CD4-positive, CD25-positive, alpha-beta regulatory T cell (primary cell): ENCODE results near the gene ADAM12. TPM values are rescaled to one million over a fixed set of nuclear protein-coding genes. Genes with fewer than 3 reads are reported as not detected.

Experiments
- ATAC-seq, 2 donors: fragments of 150-1000 bp; cut with Tn5 transposase; one replicate each; pipeline ENCODE4 v1.10.0; 2021; ENCODE audit warnings: low read depth in 2 of 2, moderate number of reproducible peaks in 2 of 2, moderate library complexity in 1 of 2
- DNase-seq, 3 donors: peaks; one replicate each; pipeline versions ENCODE4 v3.0.0 to v3.0.0-alpha.2; 2012 to 2022; ENCODE audit warnings: mixed read lengths in 1 of 3
- H3K27ac ChIP-seq: one replicate; pipeline ENCODE4 v1.7.0; 2013; ENCODE audit warnings: mild to moderate bottlenecking, low read length; ENCODE audit not compliant: insufficient read depth, poor library complexity, severe bottlenecking
- H3K27me3 ChIP-seq: one replicate; pipeline ENCODE4 v1.7.0; 2013; ENCODE audit warnings: low read length; ENCODE audit not compliant: control insufficient read depth, insufficient read depth
- H3K36me3 ChIP-seq: one replicate; pipeline ENCODE4 v1.7.0; 2013; ENCODE audit warnings: mild to moderate bottlenecking, low read length, moderate library complexity; ENCODE audit not compliant: control insufficient read depth, insufficient read depth
- H3K4me1 ChIP-seq: 2 replicates; pipeline ENCODE4 v1.7.0; 2013; ENCODE audit warnings: mild to moderate bottlenecking, low read length; ENCODE audit not compliant: insufficient read depth, control insufficient read depth, poor library complexity, severe bottlenecking
- H3K4me3 ChIP-seq: one replicate; pipeline ENCODE4 v1.7.0; 2013; ENCODE audit warnings: low read depth, mild to moderate bottlenecking, low read length, moderate library complexity
- H3K9me3 ChIP-seq, 2 experiments: 1 replicate in 1 of 2; 2 replicates in 1 of 2; pipeline ENCODE4 v1.7.0; 2013; ENCODE audit warnings: low read length in 2 of 2, mild to moderate bottlenecking in 1 of 2, moderate library complexity in 1 of 2; ENCODE audit not compliant: control insufficient read depth in 2 of 2
- H3K27ac Mint-ChIP-seq, 3 donors: one replicate each; pipeline ENCODE4 v1.8.0; 2020 to 2022; ENCODE audit warnings: mild to moderate bottlenecking in 3 of 3, mixed read lengths in 3 of 3, moderate library complexity in 2 of 3
- H3K27me3 Mint-ChIP-seq: one replicate; pipeline ENCODE4 v1.8.0; 2022; ENCODE audit warnings: mild to moderate bottlenecking, mixed read lengths
- H3K36me3 Mint-ChIP-seq: one replicate; pipeline ENCODE4 v1.8.0; 2020; ENCODE audit warnings: mixed read lengths
- H3K4me1 Mint-ChIP-seq, 4 donors: one replicate each; pipeline ENCODE4 v1.8.0; 2020 to 2022; ENCODE audit warnings: mixed read lengths in 4 of 4, mild to moderate bottlenecking in 1 of 4
- H3K4me3 Mint-ChIP-seq, 4 donors: one replicate each; pipeline ENCODE4 v1.8.0; 2020 to 2022; ENCODE audit warnings: mild to moderate bottlenecking in 4 of 4, mixed read lengths in 4 of 4, moderate library complexity in 3 of 4
- H3K9me3 Mint-ChIP-seq, 7 donors: one replicate each; pipeline ENCODE4 v1.8.0; 2020 to 2022; ENCODE audit warnings: mixed read lengths in 7 of 7, mild to moderate bottlenecking in 3 of 7, moderate library complexity in 2 of 7
- polyA plus RNA-seq, 4 donors: library from polyadenylated mRNA; unstranded; fragments of 300-500 nt; fragmentation: Illumina TruSeq; gene quantifications; one replicate each; pipeline ENCODE4 v1.2.3, GENCODE V29; 2021
- total RNA-seq: library from RNA; stranded (reverse); gene quantifications from one replicate; pipeline ENCODE4 v1.2.3, GENCODE V29; 2022

ADAM12 gene
- total and polyA plus RNA-seq, 5 donors from 2014 or later: 1.3 to 3.8 (median 1.9) TPM

DNA sequence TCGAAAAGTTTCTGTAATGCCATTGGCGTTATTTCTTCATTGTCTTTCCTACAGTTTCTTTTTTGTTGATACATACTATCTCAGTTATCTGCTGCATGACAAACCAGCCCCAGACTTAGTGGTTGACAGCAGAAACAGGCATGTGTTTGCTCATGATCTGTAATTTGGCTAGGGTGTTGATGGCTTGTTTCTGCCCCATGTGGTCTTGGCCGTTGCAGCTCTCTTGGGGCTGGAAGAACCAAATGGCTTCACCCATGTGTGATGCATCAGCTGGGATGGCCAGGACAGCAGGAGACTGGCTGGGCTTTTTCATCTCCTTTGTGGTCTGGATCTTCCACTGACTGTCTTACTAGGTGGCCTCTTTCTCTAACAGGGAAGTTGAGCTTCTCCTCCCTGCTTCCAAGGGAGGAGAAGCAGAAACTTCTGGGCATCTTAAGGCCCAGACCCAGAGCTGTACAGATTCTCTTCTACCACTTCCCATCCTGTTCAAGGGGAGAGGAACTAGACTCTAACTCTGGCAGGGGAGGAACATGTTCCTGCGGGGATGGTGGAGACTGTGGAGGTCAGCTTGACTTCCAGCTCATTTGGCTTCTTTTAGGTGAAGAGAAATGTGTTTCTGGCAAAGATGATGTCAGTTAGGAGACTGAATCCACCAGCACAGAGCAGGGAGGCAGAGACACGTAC lies 402.6 kb downstream of the ADAM12 start:
- H3K27ac ChIP-seq: no peak overlapping the region
- H3K27me3 ChIP-seq: no peaks in the 10 kb centered on the region
- peaks cover 3 to 19% (median 9%) of the 10 kb centered on the region in 4 donors for H3K4me1 Mint-ChIP-seq
- DNase-seq: no peak
- H3K27ac Mint-ChIP-seq: peak overlapping the region in 1 of 3 donors; percentile 10
- no peaks in the 10 kb centered on the region for H3K36me3 Mint-ChIP-seq
- H3K4me1 ChIP-seq: no peaks in the 10 kb centered on the region
- peaks cover 0 to 5% (median 0%) of the 10 kb centered on the region in 7 donors for H3K9me3 Mint-ChIP-seq
- no peak overlapping the region for H3K4me3 Mint-ChIP-seq
- no peaks in the 10 kb centered on the region for H3K9me3 ChIP-seq
- H3K36me3 ChIP-seq: no peaks in the 10 kb centered on the region
- no peak for ATAC-seq
- H3K27me3 Mint-ChIP-seq: no peaks in the 10 kb centered on the region
- no peak overlapping the region for H3K4me3 ChIP-seq

DNA sequence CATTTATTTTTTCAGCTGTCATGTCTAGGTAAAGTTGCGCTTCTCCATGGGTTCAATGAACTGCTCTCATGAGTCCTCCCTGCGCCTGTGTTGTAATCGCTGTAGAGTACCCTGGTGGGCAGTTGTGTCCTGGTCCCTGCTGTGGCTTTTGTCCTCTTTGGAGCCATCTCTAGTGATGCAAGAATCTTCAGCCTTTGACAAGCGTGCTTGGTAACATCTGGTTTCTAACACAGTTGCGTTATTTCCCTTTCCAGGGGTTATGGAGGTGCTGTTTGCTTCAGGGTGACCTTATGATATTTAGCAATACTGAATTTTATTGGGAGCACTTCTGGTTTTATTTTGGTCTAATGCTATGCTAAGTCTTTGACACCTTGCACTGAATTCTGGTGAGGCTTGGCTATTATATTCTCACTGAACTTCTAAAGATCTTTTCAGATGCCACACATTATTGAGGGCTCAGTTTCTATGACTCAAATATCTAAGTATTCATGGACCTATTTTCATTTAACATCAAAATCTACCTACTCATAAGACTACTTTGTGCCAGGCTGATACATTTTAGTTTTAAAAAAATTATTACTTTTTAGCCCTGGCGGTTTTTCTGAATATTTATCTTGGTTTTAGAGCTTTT lies 403.3 kb downstream of the ADAM12 start:
- Mint-ChIP-seq H3K27ac (no peak overlapping the region), H3K4me3 (no peak overlapping the region), H3K27me3 (no peaks in the 10 kb centered on the region), H3K4me1 (peaks cover 3 to 19% (median 9%) of the 10 kb centered on the region in 4 donors), H3K36me3 (no peaks in the 10 kb centered on the region), H3K9me3 (peaks cover 0 to under 1% (median 0%) of the 10 kb centered on the region in 7 donors)
- Histone ChIP-seq H3K4me3 (no peak overlapping the region), H3K4me1 (no peaks in the 10 kb centered on the region), H3K27me3 (no peaks in the 10 kb centered on the region), H3K9me3 (no peaks in the 10 kb centered on the region), H3K36me3 (no peaks in the 10 kb centered on the region), H3K27ac (no peak overlapping the region)
- no peak for DNase-seq
- no peak for ATAC-seq

GRCh38 chr10:125984346-125984745 lies 403.9 kb downstream of the ADAM12 start:
- Histone ChIP-seq H3K36me3 (no peaks in the 10 kb centered on the region), H3K4me1 (no peaks in the 10 kb centered on the region), H3K27ac (no peak overlapping the region), H3K9me3 (no peaks in the 10 kb centered on the region), H3K4me3 (no peak overlapping the region), H3K27me3 (no peaks in the 10 kb centered on the region)
- no peaks in the 10 kb centered on the region for H3K36me3 Mint-ChIP-seq
- H3K9me3 Mint-ChIP-seq: no peaks in the 10 kb centered on the region
- no peaks in the 10 kb centered on the region for H3K27me3 Mint-ChIP-seq
- H3K4me1 Mint-ChIP-seq: peaks cover 3 to 19% (median 9%) of the 10 kb centered on the region in 4 donors
- peak overlapping the region in 1 of 3 donors; percentile 83 for H3K27ac Mint-ChIP-seq
- ATAC-seq (no peak), DNase-seq (no peak)
- no peak overlapping the region for H3K4me3 Mint-ChIP-seq

- no peak overlapping the region for H3K4me3 Mint-ChIP-seq
- H3K4me1 Mint-ChIP-seq: peaks cover 3 to 19% (median 9%) of the 10 kb centered on the region in 4 donors
- Histone ChIP-seq H3K27me3 (no peaks in the 10 kb centered on the region), H3K4me3 (no peak overlapping the region), H3K4me1 (no peaks in the 10 kb centered on the region), H3K9me3 (no peaks in the 10 kb centered on the region), H3K27ac (no peak overlapping the region), H3K36me3 (no peaks in the 10 kb centered on the region)
- H3K9me3 Mint-ChIP-seq: peaks cover 0 to 3% (median 0%) of the 10 kb centered on the region in 7 donors
- ATAC-seq: no peak
- H3K27me3 Mint-ChIP-seq: no peaks in the 10 kb centered on the region
- no peaks in the 10 kb centered on the region for H3K36me3 Mint-ChIP-seq
- no peak for DNase-seq
- H3K27ac Mint-ChIP-seq: peak overlapping the region in 1 of 3 donors; percentile 83
These were observed 404.6 kb downstream of the ADAM12 start for GRCh38 chr10:125983656-125984055.

DNA sequence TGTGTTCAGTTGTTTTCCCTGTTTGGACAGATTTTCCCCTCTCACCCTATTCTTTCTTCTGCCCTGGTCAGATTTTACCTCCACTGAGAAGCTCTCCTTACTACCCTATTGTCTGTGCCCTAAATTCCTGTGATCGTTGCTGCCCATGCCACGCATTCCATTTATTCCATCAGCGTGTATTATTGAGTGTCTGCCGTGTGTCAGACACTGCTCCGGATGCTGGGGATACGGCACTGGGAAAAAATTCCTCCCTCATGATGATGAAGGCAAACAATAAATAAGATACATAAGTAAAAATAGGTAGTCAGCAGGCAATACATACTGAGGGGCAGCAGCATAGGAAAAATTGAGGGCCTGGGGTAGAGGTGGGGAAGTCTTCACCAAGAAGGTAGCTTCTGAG lies 405.1 kb downstream of the ADAM12 start:
- DNase-seq: no peak
- no peaks in the 10 kb centered on the region for H3K36me3 ChIP-seq
- H3K27ac Mint-ChIP-seq: peak overlapping the region in 2 of 3 donors; percentile 1 to 83
- peaks cover 3 to 19% (median 9%) of the 10 kb centered on the region in 4 donors for H3K4me1 Mint-ChIP-seq
- peaks cover 0 to 3% (median 0%) of the 10 kb centered on the region in 7 donors for H3K9me3 Mint-ChIP-seq
- H3K27me3 ChIP-seq: no peaks in the 10 kb centered on the region
- H3K4me3 Mint-ChIP-seq: no peak overlapping the region
- no peaks in the 10 kb centered on the region for H3K9me3 ChIP-seq
- H3K27me3 Mint-ChIP-seq: no peaks in the 10 kb centered on the region
- H3K4me3 ChIP-seq: no peak overlapping the region
- no peaks in the 10 kb centered on the region for H3K36me3 Mint-ChIP-seq
- H3K4me1 ChIP-seq: no peaks in the 10 kb centered on the region
- no peak overlapping the region for H3K27ac ChIP-seq
- no peak for ATAC-seq

- peaks cover 0 to 3% (median 0%) of the 10 kb centered on the region in 7 donors for H3K9me3 Mint-ChIP-seq
These were observed 405.9 kb downstream of the ADAM12 start for GRCh38 chr10:125982260-125982948.

GRCh38 chr10:125980521-125981035 lies 407.7 kb downstream of the ADAM12 start:
- Histone ChIP-seq H3K36me3 (no peaks in the 10 kb centered on the region), H3K4me1 (no peaks in the 10 kb centered on the region), H3K27me3 (peaks cover 2% of the 10 kb centered on the region), H3K9me3 (no peaks in the 10 kb centered on the region), H3K27ac (no peak overlapping the region), H3K4me3 (no peak overlapping the region)
- DNase-seq (no peak), ATAC-seq (no peak)
- H3K27me3 Mint-ChIP-seq: peaks cover 6% of the 10 kb centered on the region
- peaks cover 3 to 17% (median 8%) of the 10 kb centered on the region in 4 donors for H3K4me1 Mint-ChIP-seq
- no peaks in the 10 kb centered on the region for H3K36me3 Mint-ChIP-seq
- no peak overlapping the region for H3K27ac Mint-ChIP-seq
- H3K4me3 Mint-ChIP-seq: no peak overlapping the region
- peaks cover 0 to 3% (median 0%) of the 10 kb centered on the region in 7 donors for H3K9me3 Mint-ChIP-seq

More at GRCh38 chr10:125982260-125982948, 405.9 kb downstream of the ADAM12 start:
- peak overlapping the region in 1 of 3 donors; percentile 17 for H3K27ac Mint-ChIP-seq
- Histone ChIP-seq H3K27ac (no peak overlapping the region), H3K9me3 (no peaks in the 10 kb centered on the region), H3K4me1 (no peaks in the 10 kb centered on the region), H3K27me3 (no peaks in the 10 kb centered on the region), H3K36me3 (no peaks in the 10 kb centered on the region), H3K4me3 (peak overlapping the region; percentile 19)
- DNase-seq (peak in 2 of 3 donors; percentile 65 to 72), ATAC-seq (peak; percentile 61 to 82)
- no peaks in the 10 kb centered on the region for H3K36me3 Mint-ChIP-seq
- H3K4me1 Mint-ChIP-seq: peaks cover 3 to 19% (median 9%) of the 10 kb centered on the region in 4 donors
- H3K27me3 Mint-ChIP-seq: no peaks in the 10 kb centered on the region
- H3K4me3 Mint-ChIP-seq: no peak overlapping the region
